Right atrium auricular region (tissue), 2 donors: ENCODE measurements around the gene THRA. TPM values are rescaled to one million over a fixed set of nuclear protein-coding genes. Genes with fewer than 3 reads are reported as not detected.
A peak's percentile ranks its signal among the peaks of the same experiment; 100 is the strongest.

Experiments used
- DNase-seq: peaks from one replicate; pipeline ENCODE4 v3.0.0-alpha.2; 2019; ENCODE audit warnings: low spot score
- H3K27ac ChIP-seq, 2 donors: fragments of 200-600 bp; sonication (generic); 1 replicate in 1 of 2; 2 replicates in 1 of 2; pipeline ENCODE4 v1.5.1; 2016 to 2019
- H3K27me3 ChIP-seq, 2 donors: fragments of 200-600 bp; sonication (generic); one replicate each; pipeline versions ENCODE4 v1.5.1 to v1.6.0; 2017 to 2019
- H3K36me3 ChIP-seq: fragments of 200-600 bp; sonication (generic); one replicate; pipeline ENCODE4 v1.5.1; 2016
- H3K4me1 ChIP-seq, 2 donors: fragments of 200-600 bp; sonication (generic); one replicate each; pipeline versions ENCODE4 v1.5.1 to v1.6.0; 2017 to 2019
- H3K4me3 ChIP-seq, 2 donors: fragments of 200-600 bp; sonication (generic); 1 replicate in 1 of 2; 2 replicates in 1 of 2; pipeline ENCODE4 v1.5.1; 2017 to 2019; ENCODE audit warnings: mild to moderate bottlenecking in 1 of 2, moderate library complexity in 1 of 2
- H3K9me3 ChIP-seq, 2 donors: fragments of 200-600 bp; sonication (generic); one replicate each; pipeline ENCODE4 v1.5.1; 2019
- CTCF ChIP-seq, 2 donors: fragments of 200-600 bp; sonication (generic); IDR thresholded peaks; one replicate each; pipeline ENCODE4 v1.5.1; 2019; ENCODE audit warnings: antibody characterized with exemption in 2 of 2
- total RNA-seq, 2 donors: library from RNA; depleted of rRNA; stranded (reverse); fragments of >200 nt; gene quantifications; one replicate each; pipeline ENCODE4 v1.1.0, GENCODE V29; 2016

The THRA gene
- total RNA-seq, 2 donors from 2014 or later = 60.3 to 69.0 TPM

GRCh38 chr17:40069751-40070708 is 7.3 kb downstream of the THRA start:
- no peak for DNase-seq
- H3K4me1 ChIP-seq = peaks cover 0 to 97% of the 10 kb centered on the region in 2 donors
- TF ChIP-seq CTCF (IDR thresholded peaks at IDR 0.05) = peak in 1 of 2 donors; percentile 25

GRCh38 chr17:40070709-40071312 is 8.0 kb downstream of the THRA start:
- peaks cover 0 to 97% of the 10 kb centered on the region in 2 donors for H3K4me1 ChIP-seq
- H3K4me3 ChIP-seq = peak overlapping the region; percentile 11 to 36
- H3K9me3 ChIP-seq = no peaks in the 10 kb centered on the region
- DNase-seq = no peak
- no peak for TF ChIP-seq CTCF (IDR thresholded peaks at IDR 0.05)
- peaks cover 11% of the 10 kb centered on the region for H3K36me3 ChIP-seq
- peak overlapping the region; percentile 95 to 98 for H3K27ac ChIP-seq
- no peaks in the 10 kb centered on the region for H3K27me3 ChIP-seq

More at GRCh38 chr17:40069751-40070708, 7.3 kb downstream of the THRA start:
- H3K36me3 ChIP-seq = peaks cover 11% of the 10 kb centered on the region
- H3K27me3 ChIP-seq = no peaks in the 10 kb centered on the region
- H3K4me3 ChIP-seq = peak overlapping the region; percentile 10 to 36
- peak overlapping the region; percentile 95 to 98 for H3K27ac ChIP-seq
- H3K9me3 ChIP-seq = no peaks in the 10 kb centered on the region

- H3K27me3 ChIP-seq = no peaks in the 10 kb centered on the region
- no peaks in the 10 kb centered on the region for H3K9me3 ChIP-seq
- peak overlapping the region; percentile 95 to 98 for H3K27ac ChIP-seq
- peaks cover 0 to 98% of the 10 kb centered on the region in 2 donors for H3K4me1 ChIP-seq
- no peak for DNase-seq
- H3K36me3 ChIP-seq = peaks cover 11% of the 10 kb centered on the region
- no peak for TF ChIP-seq CTCF (IDR thresholded peaks at IDR 0.05)
- peak overlapping the region; percentile 11 to 36 for H3K4me3 ChIP-seq
These were observed 8.7 kb downstream of the THRA start for GRCh38 chr17:40071313-40072039.

- Histone ChIP-seq H3K36me3 (peaks cover 11% of the 10 kb centered on the region), H3K27me3 (no peaks in the 10 kb centered on the region), H3K27ac (peak overlapping the region; percentile 95 to 98), H3K4me1 (peaks cover 0 to 99% of the 10 kb centered on the region in 2 donors), H3K9me3 (no peaks in the 10 kb centered on the region), H3K4me3 (peak overlapping the region in 1 of 2 donors; percentile 36)
- no peak for TF ChIP-seq CTCF (IDR thresholded peaks at IDR 0.05)
- peak; percentile 83 for DNase-seq
These were observed 9.4 kb downstream of the THRA start for GRCh38 chr17:40072040-40072734.

- Histone ChIP-seq H3K27ac (peak overlapping the region; percentile 95 to 98), H3K4me1 (peaks cover 0 to 93% of the 10 kb centered on the region in 2 donors), H3K4me3 (peak overlapping the region in 1 of 2 donors; percentile 36), H3K27me3 (no peaks in the 10 kb centered on the region), H3K9me3 (no peaks in the 10 kb centered on the region), H3K36me3 (peaks cover 11% of the 10 kb centered on the region)
- TF ChIP-seq CTCF (IDR thresholded peaks at IDR 0.05) = no peak
- no peak for DNase-seq
These were observed 10.1 kb downstream of the THRA start for GRCh38 chr17:40072735-40073346.
